ENCODE results near the gene PDE4B. TPM values are rescaled to one million over a fixed set of nuclear protein-coding genes. Genes with fewer than 3 reads are reported as not detected.

The PDE4B gene
- total RNA-seq, 4 donors from 2014 or later: 5.2 to 16.6 (median 9.6) TPM

GRCh38 chr1:66197120-66197519 is 404.4 kb downstream of the PDE4B start:
- Histone ChIP-seq H3K4me3 (no peak overlapping the region), H3K36me3 (no peaks in the 10 kb centered on the region), H3K4me1 (peaks cover 0 to 7% (median 0%) of the 10 kb centered on the region in 4 donors), H3K27ac (no peak overlapping the region), H3K9me3 (no peaks in the 10 kb centered on the region), H3K27me3 (no peaks in the 10 kb centered on the region)
- TF ChIP-seq POLR2A (IDR thresholded peaks at IDR 0.05): no peak
- TF ChIP-seq CTCF (IDR thresholded peaks at IDR 0.05): no peak
- TF ChIP-seq EP300 (IDR thresholded peaks at IDR 0.05): no peak
- 72 to 79% methylated on average over 4 of the region's 4 CpGs for WGBS, 2 donors
- DNase-seq (ENCODE audit: low spot score in 2 of 2): no peak

GRCh38 chr1:66197785-66198184 is 405.1 kb downstream of the PDE4B start:
- 37 to 42% methylated on average over 1 of the region's 1 CpG for WGBS, 2 donors
- no peak overlapping the region for H3K27ac ChIP-seq

GRCh38 chr1:66206563-66207144 is 414.0 kb downstream of the PDE4B start:
- H3K4me3 ChIP-seq: no peak overlapping the region
- 66 to 76% methylated on average over 2 of the region's 2 CpGs for WGBS, 2 donors
- H3K27ac ChIP-seq: no peak overlapping the region
- no peak for DNase-seq (ENCODE audit: low spot score in 2 of 2)
- TF ChIP-seq POLR2A (IDR thresholded peaks at IDR 0.05) (no peak), EP300 (IDR thresholded peaks at IDR 0.05) (no peak), CTCF (IDR thresholded peaks at IDR 0.05) (no peak)
- H3K36me3 ChIP-seq: no peaks in the 10 kb centered on the region
- H3K9me3 ChIP-seq: peaks cover 0 to 10% (median 0%) of the 10 kb centered on the region in 4 donors
- H3K4me1 ChIP-seq: no peaks in the 10 kb centered on the region
- H3K27me3 ChIP-seq: no peaks in the 10 kb centered on the region

More at GRCh38 chr1:66197785-66198184, 405.1 kb downstream of the PDE4B start:
- Histone ChIP-seq H3K4me1 (peaks cover 0 to 7% (median 0%) of the 10 kb centered on the region in 4 donors), H3K4me3 (no peak overlapping the region), H3K9me3 (no peaks in the 10 kb centered on the region), H3K27me3 (no peaks in the 10 kb centered on the region), H3K36me3 (no peaks in the 10 kb centered on the region)
- DNase-seq (ENCODE audit: low spot score in 2 of 2): no peak
- TF ChIP-seq POLR2A (IDR thresholded peaks at IDR 0.05): no peak
- TF ChIP-seq CTCF (IDR thresholded peaks at IDR 0.05): no peak
- TF ChIP-seq EP300 (IDR thresholded peaks at IDR 0.05): no peak

GRCh38 chr1:66207484-66207883 is 414.8 kb downstream of the PDE4B start:
- Histone ChIP-seq H3K27ac (no peak overlapping the region), H3K4me3 (no peak overlapping the region), H3K36me3 (no peaks in the 10 kb centered on the region), H3K9me3 (peaks cover 0 to 10% (median 0%) of the 10 kb centered on the region in 4 donors), H3K4me1 (no peaks in the 10 kb centered on the region), H3K27me3 (no peaks in the 10 kb centered on the region)
- no peak for DNase-seq (ENCODE audit: low spot score in 2 of 2)
- TF ChIP-seq POLR2A (IDR thresholded peaks at IDR 0.05) (no peak), EP300 (IDR thresholded peaks at IDR 0.05) (no peak), CTCF (IDR thresholded peaks at IDR 0.05) (no peak)
- 20% methylated on average over 3 of the region's 3 CpGs for WGBS, 2 donors

GRCh38 chr1:66208632-66209031 is 415.9 kb downstream of the PDE4B start:
- Histone ChIP-seq H3K36me3 (no peaks in the 10 kb centered on the region), H3K27me3 (no peaks in the 10 kb centered on the region), H3K9me3 (peaks cover 0 to 10% (median 0%) of the 10 kb centered on the region in 4 donors), H3K27ac (no peak overlapping the region), H3K4me3 (no peak overlapping the region), H3K4me1 (no peaks in the 10 kb centered on the region)
- no peak for DNase-seq (ENCODE audit: low spot score in 2 of 2)
- no peak for TF ChIP-seq POLR2A (IDR thresholded peaks at IDR 0.05)
- no peak for TF ChIP-seq EP300 (IDR thresholded peaks at IDR 0.05)
- TF ChIP-seq CTCF (IDR thresholded peaks at IDR 0.05): no peak
